ENCODE data around the gene MINPP1.

MINPP1 gene

DNA sequence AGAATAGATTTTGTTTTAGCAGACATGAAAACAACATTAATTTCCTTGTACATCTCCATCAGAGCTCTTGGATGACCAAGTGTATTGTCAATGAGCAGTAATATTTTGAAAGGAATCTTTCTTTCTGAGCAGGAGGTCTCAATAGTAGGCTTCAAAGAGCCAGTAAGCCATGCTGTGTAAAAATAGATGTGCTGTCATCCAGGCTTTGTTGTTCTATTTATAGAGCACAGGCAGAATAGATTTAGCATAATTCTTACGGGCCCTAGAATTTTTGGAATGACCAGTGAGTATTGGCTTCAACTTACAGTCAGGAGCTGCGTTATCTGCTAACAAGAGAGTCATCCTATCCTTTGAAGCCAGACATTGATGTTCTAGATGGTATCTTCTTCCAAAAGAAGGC lies 19.0 kb downstream of the MINPP1 start:
- DNase-seq (ENCODE audit: low read depth in 3 of 3) = no peak

DNA sequence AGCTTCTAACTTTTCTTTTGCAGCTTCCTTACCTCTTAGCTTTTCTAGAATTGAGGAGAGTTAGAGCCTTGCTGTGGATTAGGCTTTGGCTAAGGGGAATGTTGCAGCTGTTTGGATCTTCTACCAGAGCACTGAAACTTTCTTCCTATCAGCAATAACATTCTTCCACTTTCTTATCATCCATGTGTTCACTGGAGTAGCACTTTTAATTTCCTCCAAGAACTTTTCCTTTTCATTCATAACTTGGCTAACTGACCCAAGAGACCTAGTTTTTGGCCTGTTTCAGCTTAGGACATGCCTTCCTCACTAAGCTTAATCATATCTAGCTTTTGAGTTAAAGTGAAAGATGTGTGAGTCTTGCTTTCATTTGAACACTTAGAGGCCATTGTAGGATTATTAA lies 19.6 kb downstream of the MINPP1 start:
- no peak for DNase-seq (ENCODE audit: low read depth in 3 of 3)

DNA sequence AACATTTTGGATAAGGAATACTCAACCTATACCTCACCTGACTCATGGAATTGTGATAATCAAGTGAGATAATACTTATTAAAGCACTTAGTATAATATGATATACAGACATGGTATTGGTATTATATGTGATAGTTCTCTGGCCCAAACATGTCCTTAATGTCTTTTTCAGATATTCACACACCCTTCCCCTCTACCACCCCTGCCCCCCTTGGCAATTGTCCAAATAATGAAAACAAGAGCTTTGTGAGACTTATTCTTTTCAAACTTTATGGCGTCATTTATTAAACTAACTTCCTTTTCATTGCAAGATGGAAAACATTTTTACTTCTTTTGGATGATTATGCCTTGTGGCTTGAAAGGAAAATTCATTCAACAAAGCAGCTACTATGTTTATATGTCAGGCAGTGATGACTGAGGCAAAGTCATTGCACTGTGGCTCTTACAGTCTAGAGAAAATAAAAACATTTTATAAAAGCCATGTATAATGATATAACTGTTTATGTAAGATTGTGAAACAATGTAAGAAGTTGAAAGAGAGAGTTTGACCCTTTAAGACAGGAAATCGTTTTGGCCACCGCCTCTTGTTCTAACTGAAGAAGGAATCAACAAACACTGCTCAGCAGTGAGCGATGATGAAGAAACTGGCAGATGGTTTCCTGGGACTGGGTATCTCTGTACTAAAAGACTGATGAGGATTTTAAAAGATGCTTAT lies 27.4 kb downstream of the MINPP1 start:
- DNase-seq (ENCODE audit: low read depth in 3 of 3) = no peak

DNA sequence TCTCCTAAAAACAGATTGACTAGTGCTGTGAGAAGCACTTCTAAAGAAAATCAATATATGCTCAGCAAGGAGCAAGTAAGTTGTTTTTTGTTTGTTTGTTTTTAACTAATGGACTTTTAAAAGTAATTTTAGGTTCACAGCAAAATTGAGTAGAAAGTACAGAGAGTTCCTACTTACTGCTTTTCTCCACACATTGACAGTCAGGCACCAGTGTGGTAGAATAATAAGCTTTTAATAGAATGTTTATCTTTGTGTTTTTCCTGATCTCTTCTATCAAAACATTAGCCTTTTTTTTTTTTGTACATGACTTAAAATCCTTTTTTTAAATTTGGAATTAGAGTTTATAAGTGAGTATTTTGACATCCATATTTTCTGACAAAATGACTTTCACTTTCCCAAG lies 28.0 kb downstream of the MINPP1 start:
- no peak for DNase-seq (ENCODE audit: low read depth in 3 of 3)

DNA sequence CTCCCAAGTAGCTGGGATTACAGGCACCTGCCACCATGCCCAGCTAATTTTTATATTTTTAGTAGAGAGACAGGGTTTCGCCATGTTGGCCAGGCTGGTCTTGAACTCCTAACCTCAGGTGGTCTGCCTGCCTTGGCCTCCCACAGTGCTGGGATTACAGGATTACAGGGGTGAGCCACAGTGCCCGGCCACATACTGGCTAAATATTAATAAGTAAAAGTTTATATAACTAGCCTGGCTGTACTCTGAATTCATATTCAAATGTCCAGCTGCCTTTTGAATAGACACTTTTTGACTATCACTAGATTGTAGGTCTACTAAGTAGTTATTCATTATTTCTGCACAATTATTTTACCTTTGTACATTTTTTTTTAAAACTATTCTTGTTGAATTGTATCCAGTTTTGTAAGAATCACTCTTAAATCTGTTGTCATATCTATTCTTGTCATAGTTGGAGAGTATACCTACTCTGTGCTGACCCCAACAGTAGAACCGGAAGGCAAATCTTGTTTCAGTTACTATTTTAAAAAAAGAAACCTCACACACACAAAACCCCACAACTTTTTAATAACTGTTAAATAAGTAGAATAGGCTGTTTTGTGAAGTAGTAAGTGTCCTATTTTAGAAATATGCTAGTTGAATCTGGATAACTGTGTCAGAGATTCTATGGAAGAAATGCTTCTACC lies 29.6 kb downstream of the MINPP1 start:
- DNase-seq (ENCODE audit: low read depth in 3 of 3) = no peak

DNA sequence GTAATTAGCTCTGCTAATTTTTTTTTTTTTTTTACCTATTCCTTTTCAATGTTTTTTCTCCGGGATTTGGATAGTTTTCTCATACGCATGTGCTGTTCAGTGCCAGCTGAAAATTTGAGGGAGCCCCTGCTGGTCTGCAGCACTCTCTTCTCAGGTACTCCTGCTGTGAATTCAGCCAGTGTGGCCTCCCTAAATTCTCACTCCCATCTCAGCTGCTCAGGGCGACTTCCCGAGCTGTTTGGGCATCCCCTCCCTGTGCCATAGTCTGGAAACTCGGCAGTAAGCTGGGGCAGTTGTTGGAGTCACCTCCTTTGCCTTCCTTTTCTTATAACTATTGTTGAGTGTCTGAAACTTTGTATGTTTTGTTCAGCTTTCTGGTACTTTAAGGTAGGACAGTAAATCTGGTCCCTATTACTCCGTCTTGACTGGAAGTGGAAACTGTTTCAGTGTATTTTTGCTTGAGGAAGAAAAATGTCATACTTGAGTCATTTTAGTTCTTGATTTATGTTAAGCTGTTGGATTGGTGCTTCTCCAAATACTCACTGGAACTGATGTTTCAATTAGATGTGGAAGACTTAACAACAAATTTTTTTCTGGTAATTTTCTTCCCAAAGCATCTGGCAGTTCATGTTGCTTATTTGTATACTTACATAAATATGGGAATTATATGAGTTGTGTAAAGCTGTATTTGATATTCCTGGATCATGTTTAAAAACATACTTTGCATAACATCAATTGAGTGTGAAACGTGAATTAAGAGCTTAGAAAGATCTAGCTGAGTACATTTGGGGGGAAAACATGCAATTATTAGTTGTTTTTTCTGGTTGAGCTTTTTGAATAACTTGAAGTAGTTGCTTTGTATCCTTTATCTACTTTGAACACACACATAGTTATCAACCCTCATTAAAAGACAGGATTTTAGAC lies 33.7 kb downstream of the MINPP1 start:
- no peak for DNase-seq (ENCODE audit: low read depth in 3 of 3)

DNA sequence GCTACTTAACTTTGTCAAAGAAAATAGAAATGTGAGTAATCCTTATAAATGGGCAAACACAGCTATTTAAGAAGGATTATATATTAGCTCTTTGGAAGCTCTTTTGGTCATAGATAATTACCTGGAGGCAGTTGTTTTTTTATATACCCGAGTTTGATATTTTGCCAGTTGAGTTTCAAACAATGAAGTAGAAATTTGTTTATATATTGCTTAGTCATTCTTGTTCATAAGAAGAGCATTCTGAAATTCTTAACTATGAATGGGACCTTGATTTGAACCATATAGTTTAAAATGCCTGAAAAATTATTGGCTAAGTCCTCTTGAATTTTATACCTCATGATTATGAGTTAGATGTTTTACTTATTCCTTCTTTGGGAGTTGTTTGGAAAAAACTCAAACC lies 36.4 kb downstream of the MINPP1 start:
- DNase-seq (ENCODE audit: low read depth in 3 of 3) = no peak

DNA sequence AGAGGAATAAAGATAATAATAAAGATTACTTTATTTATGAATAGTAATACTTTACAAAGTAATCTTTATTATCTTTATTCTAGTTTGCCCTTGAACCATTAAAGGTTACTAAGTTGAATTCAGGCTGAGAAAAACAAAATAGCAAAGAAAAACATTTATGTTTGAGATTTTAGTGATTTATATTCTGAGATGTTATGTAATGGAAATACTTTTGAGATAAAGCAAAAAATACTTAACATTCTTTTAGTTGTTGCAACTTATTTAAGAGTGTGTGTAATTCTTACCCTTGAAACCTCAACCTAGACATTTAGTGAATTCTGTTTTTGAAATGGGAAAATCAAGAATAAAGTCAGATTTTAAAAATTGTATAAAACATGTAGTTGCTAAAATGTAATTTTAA lies 40.0 kb downstream of the MINPP1 start:
- no peak for DNase-seq (ENCODE audit: low read depth in 3 of 3)

DNA sequence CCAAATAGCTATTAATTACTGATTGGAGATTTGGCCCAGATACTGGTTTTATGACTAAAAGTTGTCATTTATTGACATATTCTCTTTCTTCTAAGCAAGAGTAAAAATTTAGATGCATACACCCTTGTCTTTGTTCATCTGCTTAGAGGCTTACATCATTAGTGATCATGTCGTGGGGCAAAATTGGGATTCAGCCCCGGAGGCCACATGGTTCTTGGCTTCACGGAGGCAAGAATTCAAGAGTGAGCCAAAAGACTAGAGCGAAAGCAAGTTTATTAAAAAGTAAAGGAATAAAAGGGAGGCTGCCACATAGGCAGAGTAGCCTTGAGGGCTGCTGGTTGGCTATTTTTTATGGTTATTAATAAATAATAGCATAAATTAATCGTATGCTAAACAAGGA lies 41.1 kb downstream of the MINPP1 start:
- DNase-seq (ENCODE audit: low read depth in 3 of 3) = no peak

DNA sequence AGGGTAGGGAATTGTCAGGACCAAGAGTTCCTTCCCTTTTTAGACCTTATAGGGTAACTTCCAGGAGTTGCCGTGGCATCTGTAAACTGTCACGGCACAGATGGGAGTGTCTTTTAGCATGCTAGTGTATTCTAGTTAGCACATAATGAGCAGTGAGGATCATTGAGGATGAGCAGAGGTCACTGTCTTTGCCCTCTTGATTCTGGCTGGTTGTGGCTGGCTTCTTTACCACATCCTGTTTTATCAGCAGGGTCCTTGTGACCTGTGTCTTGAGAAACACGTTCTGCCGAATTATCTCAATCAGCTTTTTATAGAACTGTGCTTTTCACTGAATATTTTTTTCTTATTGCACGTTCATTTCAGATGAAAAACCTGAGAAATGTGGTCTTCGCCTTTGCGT lies 41.5 kb downstream of the MINPP1 start:
- no peak for DNase-seq (ENCODE audit: low read depth in 3 of 3)

DNA sequence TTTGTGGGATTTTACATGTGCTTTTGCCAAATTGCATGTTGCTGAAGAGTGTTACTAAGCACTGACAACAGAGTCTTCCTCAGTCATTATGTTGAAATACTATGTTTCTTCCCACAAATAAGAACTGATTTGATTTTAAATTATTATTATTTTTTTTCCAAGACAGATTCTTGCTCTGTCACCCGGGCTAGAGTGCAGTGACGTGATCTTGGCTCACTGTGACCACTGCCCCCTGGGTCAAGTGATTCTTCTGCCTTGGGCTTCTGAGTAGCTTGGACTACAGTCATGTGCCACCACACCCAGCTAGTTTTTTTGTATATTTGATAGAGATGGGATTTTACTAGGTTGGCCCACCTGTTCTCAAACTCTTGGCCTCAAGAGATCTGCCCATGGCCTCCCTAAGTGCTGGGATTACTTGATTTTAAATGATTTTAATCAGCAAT lies 42.3 kb downstream of the MINPP1 start:
- no peak for DNase-seq (ENCODE audit: low read depth in 3 of 3)

DNA sequence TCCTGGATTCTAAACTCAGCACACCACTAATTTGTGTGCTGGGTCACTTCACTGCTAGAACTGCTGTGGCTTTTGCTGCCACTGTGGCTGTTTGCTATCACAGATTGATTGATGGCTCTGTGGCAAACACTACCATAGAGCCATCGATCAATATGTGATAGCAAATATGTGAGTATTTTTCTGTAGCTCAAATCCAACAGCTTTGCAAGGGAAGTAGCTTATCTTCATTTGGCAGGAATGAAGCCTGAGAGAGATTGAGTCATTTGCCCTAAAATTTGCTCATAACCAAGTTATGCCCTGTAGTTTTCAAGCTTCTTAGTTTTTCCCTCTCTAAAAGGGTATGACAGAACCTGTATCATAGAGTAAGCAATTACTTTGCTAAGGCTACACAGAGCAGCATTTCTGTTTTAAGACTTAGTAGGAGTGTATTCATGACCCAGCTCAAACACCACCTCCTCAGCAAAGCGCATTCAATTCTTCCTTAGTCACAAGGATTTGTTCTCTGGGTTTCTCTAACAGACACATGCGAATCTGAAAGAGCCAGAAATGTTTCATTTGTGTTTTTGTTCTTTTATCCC lies 43.1 kb downstream of the MINPP1 start:
- DNase-seq (ENCODE audit: low read depth in 3 of 3) = no peak

DNA sequence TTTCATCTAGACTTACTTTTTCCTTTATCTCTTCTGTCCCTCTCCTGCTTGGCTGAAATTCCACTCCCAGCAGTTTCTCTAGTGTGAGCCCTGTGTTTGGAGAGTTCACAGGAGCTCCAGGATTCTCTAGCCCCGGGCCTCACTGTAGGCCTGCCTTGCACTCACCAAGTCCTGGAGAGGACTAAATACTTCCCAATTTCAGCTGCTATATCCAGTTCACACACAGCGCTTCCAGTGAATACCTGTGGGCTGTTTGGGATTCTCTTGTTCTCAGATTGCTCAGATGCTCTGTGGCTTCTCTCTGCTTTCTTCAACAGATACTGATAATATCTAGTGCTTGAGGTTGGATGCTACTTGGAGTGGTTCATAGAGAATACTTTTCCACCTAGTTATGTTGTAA lies 46.0 kb downstream of the MINPP1 start:
- no peak for DNase-seq (ENCODE audit: low read depth in 3 of 3)

DNA sequence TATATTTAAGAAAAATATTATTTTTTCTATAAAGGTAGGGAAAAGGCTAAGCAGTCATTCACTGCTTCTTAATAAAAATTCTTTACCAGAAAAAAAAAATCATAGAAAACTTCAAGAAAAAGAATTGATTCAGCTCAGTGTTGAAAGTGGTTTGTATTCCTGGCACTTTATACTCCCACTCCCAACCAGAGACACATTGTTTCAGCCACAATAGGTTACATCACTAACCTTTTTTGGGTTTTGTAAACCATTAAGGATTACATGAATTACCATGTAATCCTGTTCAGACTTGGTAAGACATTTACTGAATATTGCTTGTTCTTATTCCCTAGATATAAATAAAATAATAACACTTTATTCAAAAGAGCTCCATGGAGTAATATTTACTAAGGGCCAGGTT lies 46.6 kb downstream of the MINPP1 start:
- no peak for DNase-seq (ENCODE audit: low read depth in 3 of 3)

DNA sequence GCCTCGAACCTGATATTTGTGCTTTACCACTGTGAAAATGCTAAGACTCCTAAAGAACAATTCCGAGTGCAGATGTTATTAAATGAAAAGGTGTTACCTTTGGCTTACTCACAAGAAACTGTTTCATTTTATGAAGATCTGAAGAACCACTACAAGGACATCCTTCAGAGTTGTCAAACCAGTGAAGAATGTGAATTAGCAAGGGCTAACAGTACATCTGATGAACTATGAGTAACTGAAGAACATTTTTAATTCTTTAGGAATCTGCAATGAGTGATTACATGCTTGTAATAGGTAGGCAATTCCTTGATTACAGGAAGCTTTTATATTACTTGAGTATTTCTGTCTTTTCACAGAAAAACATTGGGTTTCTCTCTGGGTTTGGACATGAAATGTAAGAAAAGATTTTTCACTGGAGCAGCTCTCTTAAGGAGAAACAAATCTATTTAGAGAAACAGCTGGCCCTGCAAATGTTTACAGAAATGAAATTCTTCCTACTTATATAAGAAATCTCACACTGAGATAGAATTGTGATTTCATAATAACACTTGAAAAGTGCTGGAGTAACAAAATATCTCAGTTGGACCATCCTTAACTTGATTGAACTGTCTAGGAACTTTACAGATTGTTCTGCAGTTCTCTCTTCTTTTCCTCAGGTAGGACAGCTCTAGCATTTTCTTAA lies 47.7 kb downstream of the MINPP1 start:
- no peak for DNase-seq (ENCODE audit: low read depth in 3 of 3)

DNA sequence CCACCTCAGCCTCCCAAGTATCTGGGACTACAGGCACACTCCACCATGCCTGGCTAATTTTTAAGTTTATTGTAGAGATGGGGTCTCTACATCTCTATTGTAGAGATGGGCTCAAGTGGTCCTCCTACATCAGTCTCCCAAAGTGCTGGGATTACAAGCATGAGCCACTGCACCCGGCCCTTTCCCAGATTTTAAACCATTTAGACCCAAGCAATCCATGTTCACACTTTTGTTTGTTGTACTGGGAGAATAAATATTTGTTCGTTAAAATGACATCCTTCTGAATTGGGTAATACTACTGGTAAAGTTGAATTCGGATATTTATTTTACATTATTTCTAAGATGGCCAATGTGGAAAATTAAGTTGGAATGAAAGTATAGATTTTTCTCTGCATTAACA lies 52.7 kb downstream of the MINPP1 start:
- DNase-seq (ENCODE audit: low read depth in 3 of 3) = no peak

DNA sequence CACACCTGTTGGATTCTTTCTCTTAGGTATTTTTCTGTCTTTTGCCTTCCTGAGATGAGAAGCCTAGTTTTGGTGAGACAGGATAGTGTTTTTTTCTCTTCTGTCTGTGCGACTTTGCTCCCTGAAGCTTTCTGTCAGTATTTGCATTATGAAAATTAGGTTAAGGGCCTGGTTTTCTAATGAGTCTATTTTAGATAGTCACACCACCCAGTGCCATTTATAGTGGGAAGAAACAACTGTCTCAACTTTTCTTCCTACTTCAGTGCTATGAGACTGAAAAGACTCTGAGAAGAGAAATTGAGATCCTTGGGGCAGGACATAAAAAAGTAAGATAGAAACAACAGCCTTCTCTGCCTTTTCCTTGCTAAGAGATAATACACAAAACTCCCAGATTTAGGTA lies 53.6 kb downstream of the MINPP1 start:
- DNase-seq (ENCODE audit: low read depth in 3 of 3) = no peak

DNA sequence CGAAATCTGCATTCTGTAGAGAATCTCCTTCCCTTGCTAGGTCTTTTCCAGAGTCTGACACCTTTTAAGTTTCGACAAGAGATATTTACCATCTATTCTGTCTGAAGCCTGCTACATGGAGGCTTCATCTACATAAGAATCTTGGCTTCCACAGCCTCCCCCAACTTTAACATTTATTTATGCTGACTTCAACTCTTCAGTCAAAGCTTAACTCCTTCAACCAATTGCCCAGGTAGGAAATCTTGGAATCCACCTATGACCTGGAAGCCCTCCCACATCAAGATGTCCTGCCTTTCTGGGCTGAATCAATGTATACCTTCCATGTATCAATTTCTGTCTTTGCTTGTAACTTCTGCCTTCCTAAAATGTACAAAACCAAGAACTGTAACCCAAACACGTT lies 54.7 kb downstream of the MINPP1 start:
- DNase-seq (ENCODE audit: low read depth in 3 of 3) = no peak

DNA sequence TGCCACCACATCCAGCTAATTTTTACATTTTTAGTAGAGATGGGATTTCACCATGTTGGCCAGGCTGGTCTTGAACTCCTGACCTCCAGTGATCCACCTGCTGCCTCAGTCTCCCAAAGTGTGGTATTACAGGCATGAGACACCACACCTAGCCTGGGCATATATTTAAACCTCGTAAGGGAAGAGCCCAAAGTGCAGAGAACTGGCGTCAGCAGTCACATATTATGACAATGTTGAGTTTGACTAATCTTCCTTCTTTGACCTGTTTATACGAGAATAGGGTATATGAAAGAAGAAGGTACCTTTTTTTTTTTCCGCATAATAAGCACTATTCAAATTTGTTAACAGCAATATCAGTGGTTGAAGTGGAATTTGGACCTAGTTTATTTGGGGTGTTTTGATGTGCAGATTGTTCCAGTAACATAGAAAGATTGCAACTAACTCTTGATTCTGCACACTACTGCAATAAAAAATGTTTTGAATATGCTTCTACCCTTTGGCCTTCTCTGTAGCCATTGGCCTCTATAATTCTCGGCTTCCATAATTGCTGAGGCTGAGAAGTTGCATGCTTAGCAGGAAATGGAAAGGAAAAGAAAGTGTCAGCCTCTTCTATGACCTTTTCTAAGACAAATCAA lies 55.9 kb downstream of the MINPP1 start:
- no peak for DNase-seq (ENCODE audit: low read depth in 3 of 3)

DNA sequence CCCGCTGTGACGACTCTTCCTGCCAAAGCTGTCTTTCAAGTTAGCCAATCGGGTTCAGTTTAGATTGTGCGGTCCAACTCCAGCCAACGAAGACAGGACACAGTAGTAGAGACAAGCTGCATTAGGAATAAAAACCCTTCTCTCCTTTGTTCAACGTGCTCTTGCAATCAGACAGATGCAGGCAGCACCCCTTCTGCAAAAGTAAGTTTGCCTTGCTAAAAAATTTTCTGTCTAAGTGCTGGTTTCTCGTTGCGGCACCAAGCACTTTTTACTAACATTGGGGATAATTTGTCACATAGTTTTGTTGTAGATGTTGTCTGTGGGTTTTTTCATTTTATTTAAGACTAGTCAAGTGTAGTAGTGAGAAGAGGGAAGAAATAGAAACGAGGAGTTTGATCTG lies 58.1 kb downstream of the MINPP1 start:
- no peak for DNase-seq (ENCODE audit: low read depth in 3 of 3)

DNA sequence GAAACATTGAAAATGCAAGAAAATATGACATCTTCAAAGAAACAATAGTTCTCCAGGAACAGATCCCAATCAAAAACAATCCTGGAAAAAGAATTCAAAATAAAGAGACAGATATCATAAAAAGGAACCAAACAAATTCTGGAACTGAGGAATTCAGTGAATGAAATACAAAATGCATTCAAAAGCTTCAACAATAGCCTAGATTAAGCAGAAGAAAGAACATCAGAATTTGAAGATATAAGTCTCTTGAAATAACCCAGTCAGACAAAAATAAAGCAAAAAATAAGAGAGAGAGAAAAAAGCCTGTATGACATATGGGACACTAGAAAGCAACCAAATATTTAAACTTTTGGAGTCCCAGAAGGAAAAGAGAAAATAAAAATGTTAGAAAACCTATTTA lies 60.3 kb downstream of the MINPP1 start:
- DNase-seq (ENCODE audit: low read depth in 3 of 3) = no peak

Measured in stimulated activated CD4-positive, alpha-beta T cell treated with anti-CD3 and anti-CD28 coated beads, TNF-alpha, amount 100 ng/mL, for 24 hours (primary cell).